ENCODE results near the gene TPM4. TPM values are rescaled to one million over a fixed set of nuclear protein-coding genes. Genes with fewer than 3 reads are reported as not detected.
A peak's percentile ranks its signal among the peaks of the same experiment; 100 is the strongest.

Gene TPM4
- total and polyA plus RNA-seq, 2 of the 13 experiments (the other 11 are each of a cell fraction or from before 2014, with no cell fraction given), result 180 to 188 TPM

GRCh38 chr19:16070366-16070990 lies 5.8 kb upstream of the TPM4 start (continued):
- TF ChIP-seq DRAP1 (CRISPR knock-in tag; IDR thresholded peaks at IDR 0.05), result peak; percentile 15; the same call in 1 of the 2 replicates
- TF ChIP-seq PHF21A (CRISPR knock-in tag; IDR thresholded peaks at IDR 0.05), result peak; percentile 15; the same call in 1 of the 2 replicates
- no peak for TF ChIP-seq POLR2AphosphoS5 (IDR thresholded peaks at IDR 0.05; ENCODE audit: low read depth, low read length)
- TF ChIP-seq MXI1 (IDR thresholded peaks at IDR 0.05; ENCODE audit: borderline replicate concordance, low read depth, low read length), result peak; percentile 47; the same call in 1 of the 3 replicates
- TF ChIP-seq ZNF263 (CRISPR knock-in tag; IDR thresholded peaks at IDR 0.05), result peak; percentile 49; the same call in 1 of the 2 replicates
- peak; percentile 16; the same call in 1 of the 2 replicates for TF ChIP-seq MED1 (CRISPR knock-in tag; IDR thresholded peaks at IDR 0.05)
- no peak for TF ChIP-seq ZNF121 (CRISPR knock-in tag; IDR thresholded peaks at IDR 0.05)
- TF ChIP-seq ZNF839 (CRISPR knock-in tag; IDR thresholded peaks at IDR 0.05; ENCODE audit: borderline replicate concordance), result 0 out of 2 replicates have a peak, but pooled peaks have one; percentile 53
- no peak for TF ChIP-seq STAT6 (CRISPR knock-in tag; IDR thresholded peaks at IDR 0.05; ENCODE audit: borderline replicate concordance)
- TF ChIP-seq PRDM10 (CRISPR knock-in tag; IDR thresholded peaks at IDR 0.05; ENCODE audit: low read depth), result 0 out of 2 replicates have a peak, but pooled peaks have one; percentile 40
- TF ChIP-seq CC2D1A (CRISPR knock-in tag; IDR thresholded peaks at IDR 0.05), result no peak
- peak; percentile 53; the same call in 1 of the 2 replicates for TF ChIP-seq ZNF280B (CRISPR knock-in tag; IDR thresholded peaks at IDR 0.05; ENCODE audit: borderline replicate concordance)
- no peak for TF ChIP-seq TRAFD1 (CRISPR knock-in tag; IDR thresholded peaks at IDR 0.05; ENCODE audit: borderline replicate concordance)
- TF ChIP-seq ZEB1 (IDR thresholded peaks at IDR 0.05; ENCODE audit: insufficient replicate concordance, low read depth), result no peak
- 0 out of 2 replicates have a peak, but pooled peaks have one; percentile 35 for TF ChIP-seq ZNF547 (CRISPR knock-in tag; IDR thresholded peaks at IDR 0.05)
- TF ChIP-seq FOXM1 (CRISPR knock-in tag; IDR thresholded peaks at IDR 0.05), result no peak

Data from HepG2 (cell line).